Spleen (tissue), 7 donors: ENCODE results near the gene BIN2.

Experiments
- CTCF ChIP-seq, 11 experiments: fragments of 200-600 bp in 7 of 11; fragments of 450-650 bp in 4 of 11; sonication (generic) in 4 of 11; IDR thresholded peaks in 8 of 11; conservative IDR thresholded peaks in 3 of 11; 1 replicate in 7 of 11; 2 replicates in 4 of 11; pipeline versions ENCODE4 v1.4.0 to v1.8.0; 2016 to 2021; ENCODE audit warnings: antibody characterized with exemption in 11 of 11, inconsistent platforms in 4 of 11, mild to moderate bottlenecking in 1 of 11
- POLR2AphosphoS5 ChIP-seq, 3 donors: sonication (generic); formaldehyde crosslinking; IDR thresholded peaks; one replicate each; pipeline ENCODE4 v1.5.1; 2017; ENCODE audit warnings: antibody characterized with exemption in 3 of 3
- donor health status: DM: no; HTN: no; CAD: no; lungs with moderate emphysema.
- donor health status: DM: no; HTN: no; CAD: no.
- donor health status: DM: no; HTN: no; CAD: no.

GRCh38 chr12:51270067-51270950, 53.7 kb downstream of the BIN2 start, which contains the start of gene SMAGP:
- peak in 3 of 11 experiments; percentile 11 to 33 (median 18) for TF ChIP-seq CTCF (IDR thresholded peaks at IDR 0.05 in 8 of 11, conservative IDR thresholded peaks at IDR 0.05 in 3 of 11)
- peak; percentile 25 to 68 (median 67) for TF ChIP-seq POLR2AphosphoS5 (IDR thresholded peaks at IDR 0.05)
